ENCODE results near the gene BANF1.

Gene BANF1

DNA sequence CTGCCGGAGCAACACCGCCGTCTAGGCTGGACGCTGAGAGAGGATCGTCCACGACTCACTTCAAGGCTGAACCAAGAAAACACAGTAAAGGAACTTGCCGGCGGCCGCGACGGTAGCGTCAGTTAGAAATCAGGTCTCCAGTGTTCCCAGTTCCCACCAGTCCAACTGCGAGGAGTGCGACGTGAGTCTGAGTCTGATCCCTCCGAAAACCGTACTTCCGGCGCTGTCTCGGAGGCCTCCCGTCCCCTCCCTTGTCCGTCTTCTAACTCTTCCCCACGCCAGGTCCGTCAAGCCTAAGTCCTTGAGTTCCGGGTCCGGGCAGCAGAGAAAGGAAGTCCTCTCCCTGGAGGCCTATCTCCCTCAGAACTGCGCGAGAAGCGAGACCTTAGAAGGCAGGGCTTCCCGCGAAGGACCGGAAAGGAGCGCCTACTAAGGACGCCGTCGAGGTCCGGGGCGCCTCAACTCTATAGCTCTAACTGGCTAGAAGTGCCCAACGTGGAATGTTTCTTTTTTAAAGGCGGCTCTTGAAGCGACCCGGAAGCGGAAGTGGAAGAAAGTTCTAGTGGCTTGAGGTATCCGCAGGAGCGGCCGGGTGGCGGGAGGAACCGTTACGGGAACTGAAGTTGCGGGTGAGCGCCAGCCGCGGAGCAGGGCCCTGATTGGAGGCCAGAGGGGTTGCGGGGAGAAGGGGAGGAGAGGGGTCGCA, at the start of gene BANF1, which contains the start of gene EIF1AD (continued):
- TF ChIP-seq, protein P1, sequence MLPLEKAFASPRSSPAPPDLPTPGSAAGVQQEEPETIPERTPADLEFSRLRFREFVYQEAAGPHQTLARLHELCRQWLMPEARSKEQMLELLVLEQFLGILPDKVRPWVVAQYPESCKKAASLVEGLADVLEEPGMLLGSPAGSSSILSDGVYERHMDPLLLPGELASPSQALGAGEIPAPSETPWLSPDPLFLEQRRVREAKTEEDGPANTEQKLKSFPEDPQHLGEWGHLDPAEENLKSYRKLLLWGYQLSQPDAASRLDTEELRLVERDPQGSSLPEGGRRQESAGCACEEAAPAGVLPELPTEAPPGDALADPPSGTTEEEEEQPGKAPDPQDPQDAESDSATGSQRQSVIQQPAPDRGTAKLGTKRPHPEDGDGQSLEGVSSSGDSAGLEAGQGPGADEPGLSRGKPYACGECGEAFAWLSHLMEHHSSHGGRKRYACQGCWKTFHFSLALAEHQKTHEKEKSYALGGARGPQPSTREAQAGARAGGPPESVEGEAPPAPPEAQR (tag by site-specific recombination; IDR thresholded peaks at IDR 0.05) = no peak
- TF ChIP-seq, protein P2, sequence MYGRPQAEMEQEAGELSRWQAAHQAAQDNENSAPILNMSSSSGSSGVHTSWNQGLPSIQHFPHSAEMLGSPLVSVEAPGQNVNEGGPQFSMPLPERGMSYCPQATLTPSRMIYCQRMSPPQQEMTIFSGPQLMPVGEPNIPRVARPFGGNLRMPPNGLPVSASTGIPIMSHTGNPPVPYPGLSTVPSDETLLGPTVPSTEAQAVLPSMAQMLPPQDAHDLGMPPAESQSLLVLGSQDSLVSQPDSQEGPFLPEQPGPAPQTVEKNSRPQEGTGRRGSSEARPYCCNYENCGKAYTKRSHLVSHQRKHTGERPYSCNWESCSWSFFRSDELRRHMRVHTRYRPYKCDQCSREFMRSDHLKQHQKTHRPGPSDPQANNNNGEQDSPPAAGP (tag by site-specific recombination; IDR thresholded peaks at IDR 0.05) = peak; percentile 99
- TF ChIP-seq KLF1 (tag by site-specific recombination; IDR thresholded peaks at IDR 0.05) (peak; percentile 59), ZEB2 (tag by site-specific recombination; IDR thresholded peaks at IDR 0.05) (peak; percentile 95), SETDB1 (IDR thresholded peaks at IDR 0.05; ENCODE audit: insufficient read length, low read length) (no peak), PRDM1 (tag by site-specific recombination; IDR thresholded peaks at IDR 0.05) (peak; percentile 73), ZXDB (tag by site-specific recombination; IDR thresholded peaks at IDR 0.05) (peak; percentile 98), KLF10 (tag by site-specific recombination; IDR thresholded peaks at IDR 0.05) (peak; percentile 73; the same call in 1 of the 2 replicates), HOXC10 (CRISPR knock-in tag; IDR thresholded peaks at IDR 0.05) (no peak), ZNF664 (tag by site-specific recombination; IDR thresholded peaks at IDR 0.05) (peak; percentile 72), FEZF1 (tag by site-specific recombination; IDR thresholded peaks at IDR 0.05) (peak; percentile 29; the same call in 1 of the 2 replicates), TCF7L2 (IDR thresholded peaks at IDR 0.05; ENCODE audit: borderline replicate concordance, low read depth, low read length) (no peak), ZNF558 (tag by site-specific recombination; IDR thresholded peaks at IDR 0.05) (peak; percentile 76), WT1 (tag by site-specific recombination; IDR thresholded peaks at IDR 0.05) (peak; percentile 80), ZFP69B (tag by site-specific recombination; IDR thresholded peaks at IDR 0.05) (peak; percentile 98), SP2 (tag by site-specific recombination; IDR thresholded peaks at IDR 0.05) (peak; percentile 87), ZNF501 (tag by site-specific recombination; IDR thresholded peaks at IDR 0.05) (peak; percentile 99), ZNF16 (tag by site-specific recombination; IDR thresholded peaks at IDR 0.05; ENCODE audit: low read depth) (no peak), ZNF394 (tag by site-specific recombination; IDR thresholded peaks at IDR 0.05; ENCODE audit: borderline replicate concordance) (peak; percentile 87), SP7 (tag by site-specific recombination; IDR thresholded peaks at IDR 0.05) (peak; percentile 93), KLF7 (tag by site-specific recombination; IDR thresholded peaks at IDR 0.05; ENCODE audit: borderline replicate concordance) (peak; percentile 98), ZNF416 (tag by site-specific recombination; IDR thresholded peaks at IDR 0.05) (no peak), ZFP37 (tag by site-specific recombination; IDR thresholded peaks at IDR 0.05) (peak; percentile 97), MZF1 (tag by site-specific recombination; IDR thresholded peaks at IDR 0.05; ENCODE audit: borderline replicate concordance) (peak; percentile 71; the same call in 1 of the 2 replicates), ZFP41 (tag by site-specific recombination; IDR thresholded peaks at IDR 0.05; ENCODE audit: borderline replicate concordance) (no peak)
- TF ChIP-seq, protein P3, sequence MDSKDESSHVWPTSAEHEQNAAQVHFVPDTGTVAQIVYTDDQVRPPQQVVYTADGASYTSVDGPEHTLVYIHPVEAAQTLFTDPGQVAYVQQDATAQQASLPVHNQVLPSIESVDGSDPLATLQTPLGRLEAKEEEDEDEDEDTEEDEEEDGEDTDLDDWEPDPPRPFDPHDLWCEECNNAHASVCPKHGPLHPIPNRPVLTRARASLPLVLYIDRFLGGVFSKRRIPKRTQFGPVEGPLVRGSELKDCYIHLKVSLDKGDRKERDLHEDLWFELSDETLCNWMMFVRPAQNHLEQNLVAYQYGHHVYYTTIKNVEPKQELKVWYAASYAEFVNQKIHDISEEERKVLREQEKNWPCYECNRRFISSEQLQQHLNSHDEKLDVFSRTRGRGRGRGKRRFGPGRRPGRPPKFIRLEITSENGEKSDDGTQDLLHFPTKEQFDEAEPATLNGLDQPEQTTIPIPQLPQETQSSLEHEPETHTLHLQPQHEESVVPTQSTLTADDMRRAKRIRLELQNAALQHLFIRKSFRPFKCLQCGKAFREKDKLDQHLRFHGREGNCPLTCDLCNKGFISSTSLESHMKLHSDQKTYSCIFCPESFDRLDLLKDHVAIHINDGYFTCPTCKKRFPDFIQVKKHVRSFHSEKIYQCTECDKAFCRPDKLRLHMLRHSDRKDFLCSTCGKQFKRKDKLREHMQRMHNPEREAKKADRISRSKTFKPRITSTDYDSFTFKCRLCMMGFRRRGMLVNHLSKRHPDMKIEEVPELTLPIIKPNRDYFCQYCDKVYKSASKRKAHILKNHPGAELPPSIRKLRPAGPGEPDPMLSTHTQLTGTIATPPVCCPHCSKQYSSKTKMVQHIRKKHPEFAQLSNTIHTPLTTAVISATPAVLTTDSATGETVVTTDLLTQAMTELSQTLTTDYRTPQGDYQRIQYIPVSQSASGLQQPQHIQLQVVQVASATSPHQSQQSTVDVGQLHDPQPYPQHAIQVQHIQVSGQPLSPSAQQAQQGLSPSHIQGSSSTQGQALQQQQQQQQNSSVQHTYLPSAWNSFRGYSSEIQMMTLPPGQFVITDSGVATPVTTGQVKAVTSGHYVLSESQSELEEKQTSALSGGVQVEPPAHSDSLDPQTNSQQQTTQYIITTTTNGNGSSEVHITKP (tag by site-specific recombination; IDR thresholded peaks at IDR 0.05) = peak; percentile 61; the same call in 1 of the 2 replicates
- TF ChIP-seq, protein P4, sequence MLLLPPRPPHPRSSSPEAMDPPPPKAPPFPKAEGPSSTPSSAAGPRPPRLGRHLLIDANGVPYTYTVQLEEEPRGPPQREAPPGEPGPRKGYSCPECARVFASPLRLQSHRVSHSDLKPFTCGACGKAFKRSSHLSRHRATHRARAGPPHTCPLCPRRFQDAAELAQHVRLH (tag by site-specific recombination; IDR thresholded peaks at IDR 0.05) = peak; percentile 97
- TF ChIP-seq, protein P5, sequence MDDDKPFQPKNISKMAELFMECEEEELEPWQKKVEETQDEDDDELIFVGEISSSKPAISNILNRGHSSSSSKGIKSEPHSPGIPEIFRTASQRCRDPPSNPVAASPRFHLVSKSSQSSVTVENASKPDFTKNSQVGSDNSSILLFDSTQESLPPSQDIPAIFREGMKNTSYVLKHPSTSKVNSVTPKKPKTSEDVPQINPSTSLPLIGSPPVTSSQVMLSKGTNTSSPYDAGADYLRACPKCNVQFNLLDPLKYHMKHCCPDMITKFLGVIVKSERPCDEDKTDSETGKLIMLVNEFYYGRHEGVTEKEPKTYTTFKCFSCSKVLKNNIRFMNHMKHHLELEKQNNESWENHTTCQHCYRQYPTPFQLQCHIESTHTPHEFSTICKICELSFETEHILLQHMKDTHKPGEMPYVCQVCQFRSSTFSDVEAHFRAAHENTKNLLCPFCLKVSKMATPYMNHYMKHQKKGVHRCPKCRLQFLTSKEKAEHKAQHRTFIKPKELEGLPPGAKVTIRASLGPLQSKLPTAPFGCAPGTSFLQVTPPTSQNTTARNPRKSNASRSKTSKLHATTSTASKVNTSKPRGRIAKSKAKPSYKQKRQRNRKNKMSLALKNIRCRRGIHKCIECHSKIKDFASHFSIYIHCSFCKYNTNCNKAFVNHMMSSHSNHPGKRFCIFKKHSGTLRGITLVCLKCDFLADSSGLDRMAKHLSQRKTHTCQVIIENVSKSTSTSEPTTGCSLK (tag by site-specific recombination; IDR thresholded peaks at IDR 0.05) = no peak
- TF ChIP-seq, protein P6, sequence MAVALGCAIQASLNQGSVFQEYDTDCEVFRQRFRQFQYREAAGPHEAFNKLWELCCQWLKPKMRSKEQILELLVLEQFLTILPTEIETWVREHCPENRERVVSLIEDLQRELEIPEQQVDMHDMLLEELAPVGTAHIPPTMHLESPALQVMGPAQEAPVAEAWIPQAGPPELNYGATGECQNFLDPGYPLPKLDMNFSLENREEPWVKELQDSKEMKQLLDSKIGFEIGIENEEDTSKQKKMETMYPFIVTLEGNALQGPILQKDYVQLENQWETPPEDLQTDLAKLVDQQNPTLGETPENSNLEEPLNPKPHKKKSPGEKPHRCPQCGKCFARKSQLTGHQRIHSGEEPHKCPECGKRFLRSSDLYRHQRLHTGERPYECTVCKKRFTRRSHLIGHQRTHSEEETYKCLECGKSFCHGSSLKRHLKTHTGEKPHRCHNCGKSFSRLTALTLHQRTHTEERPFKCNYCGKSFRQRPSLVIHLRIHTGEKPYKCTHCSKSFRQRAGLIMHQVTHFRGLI (tag by site-specific recombination; IDR thresholded peaks at IDR 0.05) = peak; percentile 60; the same call in 1 of the 2 replicates

Data from HEK293 (cell line).